WERI-Rb-1 (cell line): ENCODE data around the gene SOX13.

Source experiments
- DNase-seq: peaks from one replicate; pipeline ENCODE4 v3.0.0-alpha.2; 2020
- H3K27ac ChIP-seq: fragments of 250-450 bp; sonication (Bioruptor Pico); 2 replicates; pipeline ENCODE4 v1.5.1; 2020; ENCODE audit warnings: mild to moderate bottlenecking, moderate library complexity
- H3K27me3 ChIP-seq: fragments of 250-450 bp; sonication (Bioruptor Pico); 2 replicates; pipeline ENCODE4 v1.5.1; 2021; ENCODE audit warnings: mild to moderate bottlenecking, low read depth, moderate library complexity; ENCODE audit not compliant: insufficient read depth, severe bottlenecking
- H3K36me3 ChIP-seq: fragments of 250-450 bp; sonication (Bioruptor Pico); 2 replicates; pipeline ENCODE4 v1.5.1; 2020; ENCODE audit warnings: mild to moderate bottlenecking, moderate library complexity
- H3K4me3 ChIP-seq: 2 replicates; pipeline ENCODE4 v1.5.1; 2011; ENCODE audit warnings: low read depth, mild to moderate bottlenecking, control low read depth, low read length
- H3K9me3 ChIP-seq: fragments of 250-450 bp; sonication (Bioruptor Pico); 2 replicates; pipeline ENCODE4 v1.5.1; 2021; ENCODE audit warnings: mild to moderate bottlenecking, moderate library complexity; ENCODE audit not compliant: severe bottlenecking
- CTCF ChIP-seq: IDR thresholded peaks from 2 replicates; pipeline ENCODE4 v1.5.1; 2011; ENCODE audit warnings: low read depth, mild to moderate bottlenecking, control low read depth, inconsistent platforms, low read length

The SOX13 gene

GRCh38 chr1:204032642-204033235 lies 40.2 kb upstream of the SOX13 start:
- Histone ChIP-seq H3K27me3 (no peaks in the 10 kb centered on the region), H3K4me3 (no peak overlapping the region), H3K27ac (no peak overlapping the region), H3K9me3 (no peaks in the 10 kb centered on the region), H3K36me3 (no peaks in the 10 kb centered on the region)
- no peak for TF ChIP-seq CTCF
- no peak for DNase-seq

- no peaks in the 10 kb centered on the region for H3K36me3 ChIP-seq
- TF ChIP-seq CTCF: no peak
- H3K27me3 ChIP-seq: no peaks in the 10 kb centered on the region
- H3K4me3 ChIP-seq: no peak overlapping the region
- no peak overlapping the region for H3K27ac ChIP-seq
- no peak for DNase-seq
- H3K9me3 ChIP-seq: no peaks in the 10 kb centered on the region
These were observed 39.6 kb upstream of the SOX13 start for GRCh38 chr1:204033306-204033705.

GRCh38 chr1:204036882-204037655 lies 35.8 kb upstream of the SOX13 start:
- Histone ChIP-seq H3K27ac (no peak overlapping the region), H3K27me3 (no peaks in the 10 kb centered on the region), H3K9me3 (no peaks in the 10 kb centered on the region), H3K36me3 (no peaks in the 10 kb centered on the region), H3K4me3 (no peak overlapping the region)
- no peak for DNase-seq
- peak; percentile 24; the same call in 1 of the 2 replicates for TF ChIP-seq CTCF

GRCh38 chr1:204041232-204041767 lies 31.6 kb upstream of the SOX13 start:
- H3K4me3 ChIP-seq: no peak overlapping the region
- TF ChIP-seq CTCF: no peak
- no peaks in the 10 kb centered on the region for H3K27me3 ChIP-seq
- peak; percentile 54 for DNase-seq
- no peaks in the 10 kb centered on the region for H3K36me3 ChIP-seq
- peak overlapping the region; percentile 6; the same call in 1 of the 2 replicates for H3K27ac ChIP-seq
- H3K9me3 ChIP-seq: peaks cover 8% of the 10 kb centered on the region

- H3K27me3 ChIP-seq: no peaks in the 10 kb centered on the region
- no peak for TF ChIP-seq CTCF
- H3K9me3 ChIP-seq: peaks cover 8% of the 10 kb centered on the region
- H3K36me3 ChIP-seq: no peaks in the 10 kb centered on the region
- H3K4me3 ChIP-seq: no peak overlapping the region
- DNase-seq: no peak
- H3K27ac ChIP-seq: no peak overlapping the region
These were observed 31.0 kb upstream of the SOX13 start for GRCh38 chr1:204041803-204042505.
